AG09319 (cell line): ENCODE results near the gene HHIPL1.

Experiments used
- DNase-seq: peaks from one replicate; pipeline ENCODE4 v3.0.0-alpha.2; 2010; ENCODE audit warnings: low read depth; ENCODE audit errors: extremely low read depth
- CTCF ChIP-seq: IDR thresholded peaks from 2 replicates; pipeline ENCODE4 v1.5.1; 2011; ENCODE audit warnings: low read depth, mild to moderate bottlenecking, inconsistent platforms, low read length, moderate library complexity

Gene HHIPL1

GRCh38 chr14:99624024-99624423, 20.9 kb upstream of the HHIPL1 start:
- no peak for DNase-seq
- TF ChIP-seq CTCF, result no peak

- TF ChIP-seq CTCF, result no peak
- DNase-seq, result no peak
Measured at GRCh38 chr14:99624971-99625370, 20.0 kb upstream of the HHIPL1 start.

GRCh38 chr14:99625476-99625875, 19.5 kb upstream of the HHIPL1 start:
- no peak for DNase-seq
- no peak for TF ChIP-seq CTCF

GRCh38 chr14:99626041-99626648, 18.8 kb upstream of the HHIPL1 start:
- no peak for DNase-seq
- no peak for TF ChIP-seq CTCF

GRCh38 chr14:99627100-99627499, 17.8 kb upstream of the HHIPL1 start:
- TF ChIP-seq CTCF, result no peak
- no peak for DNase-seq

- DNase-seq, result no peak
Measured at GRCh38 chr14:99627510-99628381, 17.2 kb upstream of the HHIPL1 start.

More at GRCh38 chr14:99627510-99628381, 17.2 kb upstream of the HHIPL1 start:
- TF ChIP-seq CTCF, result no peak
